Ascending aorta (tissue), 2 donors: ENCODE measurements around the gene OPRM1. TPM values are rescaled to one million over a fixed set of nuclear protein-coding genes. Genes with fewer than 3 reads are reported as not detected.

Source experiments
- DNase-seq, 2 donors: peaks; one replicate each; pipeline ENCODE4 v3.0.0-alpha.2; 2019; ENCODE audit warnings: low spot score in 2 of 2
- H3K27ac ChIP-seq, 2 donors: fragments of 200-600 bp; sonication (generic); one replicate each; pipeline ENCODE4 v1.5.1; 2016 to 2017; ENCODE audit warnings: mild to moderate bottlenecking in 1 of 2
- H3K27me3 ChIP-seq: fragments of 200-600 bp; sonication (generic); one replicate; pipeline ENCODE4 v1.5.1; 2017
- H3K36me3 ChIP-seq, 2 donors: fragments of 200-600 bp; sonication (generic); one replicate each; pipeline ENCODE4 v1.5.1; 2016
- H3K4me1 ChIP-seq, 2 donors: fragments of 200-600 bp; sonication (generic); one replicate each; pipeline ENCODE4 v1.5.1; 2016 to 2017; ENCODE audit warnings: mild to moderate bottlenecking in 1 of 2
- H3K4me3 ChIP-seq, 2 donors: fragments of 200-600 bp; sonication (generic); one replicate each; pipeline ENCODE4 v1.5.1; 2016 to 2017; ENCODE audit warnings: mild to moderate bottlenecking in 1 of 2
- H3K9me3 ChIP-seq, 2 donors: fragments of 200-600 bp; sonication (generic); one replicate each; pipeline ENCODE4 v1.5.1; 2016
- intact Hi-C: fragments of 100-400 bp; cut with DNase I; formaldehyde crosslinking; loops from one replicate; pipeline ENCODE4 v1.15.1; 2023
- total RNA-seq: library from RNA; depleted of rRNA; stranded (reverse); fragments of >200 nt; gene quantifications from one replicate; pipeline ENCODE4 v1.1.0, GENCODE V29; 2016
- TF ChIP-seq, protein P1 (sequence below), 3 experiments: fragments of 200-600 bp in 2 of 3; fragments of 450-650 bp in 1 of 3; sonication (generic) in 2 of 3; IDR thresholded peaks; one replicate each; pipeline ENCODE4 v1.5.1; 2016 to 2019; ENCODE audit warnings: antibody characterized with exemption in 3 of 3, mild to moderate bottlenecking in 1 of 3, moderate library complexity in 1 of 3

OPRM1 gene
- total RNA-seq, 1 donor from 2014 or later: not detected

DNA sequence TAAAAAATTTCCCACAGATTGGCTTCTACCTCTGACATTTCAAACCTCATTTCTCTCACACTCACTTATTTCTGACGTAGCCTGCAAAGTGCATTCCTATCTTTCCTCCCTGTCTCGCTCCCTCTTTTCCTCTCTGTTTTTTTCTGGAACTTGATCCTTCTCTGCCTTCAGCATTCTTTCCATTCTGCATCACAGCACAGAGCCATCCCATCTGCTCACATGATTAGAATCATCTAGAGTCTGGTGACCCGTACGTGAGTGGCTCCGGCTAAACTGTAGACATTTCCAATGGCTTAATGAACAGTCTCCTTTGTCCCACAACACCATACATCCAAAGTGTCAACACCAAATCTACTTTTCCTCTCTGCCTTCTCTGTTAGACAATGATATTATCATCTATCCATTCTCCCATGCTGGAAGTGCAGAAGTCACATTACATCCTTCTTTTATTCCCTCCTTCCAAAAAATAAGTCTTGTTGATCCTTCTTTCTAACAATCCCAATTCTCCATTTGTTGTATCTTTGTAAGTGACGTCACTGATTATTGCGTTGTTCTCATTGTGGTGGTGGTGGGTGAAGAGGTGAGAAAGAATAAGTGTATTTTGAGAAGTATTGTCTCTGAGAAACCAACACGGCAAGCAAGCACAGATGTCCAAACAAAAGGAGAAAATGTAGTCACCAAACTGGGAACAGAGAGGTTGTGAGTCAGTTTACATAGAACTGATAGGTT is 41.6 kb downstream of the OPRM1 start:
- Histone ChIP-seq H3K27me3 (no peaks in the 10 kb centered on the region), H3K4me1 (no peaks in the 10 kb centered on the region), H3K4me3 (no peak overlapping the region), H3K27ac (no peak overlapping the region), H3K36me3 (no peaks in the 10 kb centered on the region), H3K9me3 (no peaks in the 10 kb centered on the region)
- DNase-seq: no peak
- TF ChIP-seq, protein P1, sequence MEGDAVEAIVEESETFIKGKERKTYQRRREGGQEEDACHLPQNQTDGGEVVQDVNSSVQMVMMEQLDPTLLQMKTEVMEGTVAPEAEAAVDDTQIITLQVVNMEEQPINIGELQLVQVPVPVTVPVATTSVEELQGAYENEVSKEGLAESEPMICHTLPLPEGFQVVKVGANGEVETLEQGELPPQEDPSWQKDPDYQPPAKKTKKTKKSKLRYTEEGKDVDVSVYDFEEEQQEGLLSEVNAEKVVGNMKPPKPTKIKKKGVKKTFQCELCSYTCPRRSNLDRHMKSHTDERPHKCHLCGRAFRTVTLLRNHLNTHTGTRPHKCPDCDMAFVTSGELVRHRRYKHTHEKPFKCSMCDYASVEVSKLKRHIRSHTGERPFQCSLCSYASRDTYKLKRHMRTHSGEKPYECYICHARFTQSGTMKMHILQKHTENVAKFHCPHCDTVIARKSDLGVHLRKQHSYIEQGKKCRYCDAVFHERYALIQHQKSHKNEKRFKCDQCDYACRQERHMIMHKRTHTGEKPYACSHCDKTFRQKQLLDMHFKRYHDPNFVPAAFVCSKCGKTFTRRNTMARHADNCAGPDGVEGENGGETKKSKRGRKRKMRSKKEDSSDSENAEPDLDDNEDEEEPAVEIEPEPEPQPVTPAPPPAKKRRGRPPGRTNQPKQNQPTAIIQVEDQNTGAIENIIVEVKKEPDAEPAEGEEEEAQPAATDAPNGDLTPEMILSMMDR (IDR thresholded peaks at IDR 0.05): no peak
- intact Hi-C loops: no loop called here

DNA sequence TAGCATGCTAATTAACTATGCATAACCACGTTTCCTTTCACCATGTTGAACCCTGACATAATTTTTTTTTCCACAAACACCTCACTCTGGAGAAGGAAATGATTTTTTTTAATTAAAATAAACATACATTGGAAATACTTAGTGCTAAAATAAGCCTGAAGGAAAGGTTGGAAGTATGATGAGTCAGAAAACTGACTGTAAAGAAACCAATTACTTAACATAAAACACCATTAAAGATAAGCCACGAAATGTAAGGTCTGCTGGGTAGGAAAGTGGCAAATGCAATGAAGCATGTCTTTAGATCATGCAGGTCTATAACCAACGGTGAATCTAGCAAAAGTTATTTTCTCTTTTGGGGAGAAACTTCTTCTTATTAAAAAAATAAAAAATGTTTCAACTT is 47.5 kb downstream of the OPRM1 start:
- intact Hi-C loops: no loop called here
- no peaks in the 10 kb centered on the region for H3K9me3 ChIP-seq
- no peak for DNase-seq
- no peak overlapping the region for H3K27ac ChIP-seq
- H3K36me3 ChIP-seq: no peaks in the 10 kb centered on the region
- TF ChIP-seq, protein P1 (IDR thresholded peaks at IDR 0.05): no peak
- no peaks in the 10 kb centered on the region for H3K27me3 ChIP-seq
- H3K4me1 ChIP-seq: no peaks in the 10 kb centered on the region
- no peak overlapping the region for H3K4me3 ChIP-seq

DNA sequence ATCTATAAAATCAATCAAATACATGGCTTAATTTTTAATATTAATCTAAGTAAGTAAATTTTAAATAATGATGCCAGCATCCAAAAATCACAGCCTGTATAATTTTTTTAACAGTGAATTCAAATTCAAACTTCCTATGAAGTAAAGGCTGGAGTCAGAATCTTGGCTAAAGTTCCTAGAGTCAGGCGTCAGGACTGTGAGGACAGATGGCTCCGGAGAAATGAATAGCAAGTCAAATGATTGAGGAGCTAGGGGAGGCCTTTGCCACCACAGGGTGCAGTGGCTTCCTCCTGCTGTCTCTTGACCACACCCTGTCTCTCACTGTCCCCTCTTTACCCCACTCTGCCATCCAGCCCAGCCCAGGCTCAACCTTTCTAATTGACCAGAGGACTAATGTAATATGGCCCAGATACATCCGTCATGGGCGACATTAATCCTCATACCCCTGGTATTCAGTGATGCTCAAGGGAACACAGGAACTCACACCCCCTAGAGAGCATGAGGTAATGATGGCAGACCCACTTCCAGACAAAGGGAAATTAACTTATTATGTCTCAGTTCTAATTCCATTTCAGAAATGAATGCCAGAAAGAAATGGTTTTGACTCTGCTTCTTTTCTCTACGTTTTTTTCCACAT is 53.4 kb downstream of the OPRM1 start:
- intact Hi-C loops: no loop called here
- H3K27me3 ChIP-seq: no peaks in the 10 kb centered on the region
- no peak overlapping the region for H3K27ac ChIP-seq
- no peaks in the 10 kb centered on the region for H3K9me3 ChIP-seq
- no peak for DNase-seq
- no peaks in the 10 kb centered on the region for H3K36me3 ChIP-seq
- TF ChIP-seq, protein P1 (IDR thresholded peaks at IDR 0.05): no peak
- no peaks in the 10 kb centered on the region for H3K4me1 ChIP-seq
- H3K4me3 ChIP-seq: no peak overlapping the region

DNA sequence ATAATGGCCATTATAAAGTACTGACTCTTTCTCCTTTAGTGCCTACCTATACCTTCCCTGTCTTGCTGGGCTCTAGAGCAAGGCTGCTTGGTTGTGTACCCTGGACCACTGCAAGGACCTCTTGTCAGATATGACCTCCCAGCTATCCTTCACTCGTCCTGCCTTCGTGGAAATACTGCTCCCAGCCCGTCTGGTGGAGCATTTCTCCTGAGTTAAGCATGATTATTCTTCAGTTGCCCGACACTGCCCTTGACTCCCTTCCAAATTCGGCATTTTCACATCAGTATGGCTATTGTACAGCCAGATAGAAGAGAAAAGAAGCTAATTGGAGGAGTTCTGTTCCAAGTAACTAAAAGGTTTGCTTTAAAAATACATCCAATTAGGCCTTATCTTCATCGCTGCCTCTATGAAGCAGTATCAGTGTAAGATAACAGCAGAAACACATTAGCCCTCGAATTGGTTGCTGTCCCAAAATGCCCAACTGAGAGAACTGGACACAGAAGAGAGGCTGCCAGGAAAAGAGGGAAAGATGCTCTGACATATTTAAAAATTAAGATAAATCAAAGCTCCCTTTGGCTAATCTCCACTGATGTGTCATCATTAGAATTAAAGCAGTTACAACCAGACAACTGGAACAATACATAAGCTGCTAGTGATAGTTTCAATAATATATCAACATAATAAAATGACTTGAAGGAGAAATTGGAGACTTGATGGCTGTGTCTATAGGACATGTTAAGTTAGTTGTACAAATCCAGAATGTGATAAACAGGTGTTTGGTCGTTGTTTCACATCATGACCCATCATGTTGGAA is 54.4 kb downstream of the OPRM1 start:
- TF ChIP-seq, protein P1 (IDR thresholded peaks at IDR 0.05): no peak
- intact Hi-C loops: no loop called here
- no peaks in the 10 kb centered on the region for H3K27me3 ChIP-seq

DNA sequence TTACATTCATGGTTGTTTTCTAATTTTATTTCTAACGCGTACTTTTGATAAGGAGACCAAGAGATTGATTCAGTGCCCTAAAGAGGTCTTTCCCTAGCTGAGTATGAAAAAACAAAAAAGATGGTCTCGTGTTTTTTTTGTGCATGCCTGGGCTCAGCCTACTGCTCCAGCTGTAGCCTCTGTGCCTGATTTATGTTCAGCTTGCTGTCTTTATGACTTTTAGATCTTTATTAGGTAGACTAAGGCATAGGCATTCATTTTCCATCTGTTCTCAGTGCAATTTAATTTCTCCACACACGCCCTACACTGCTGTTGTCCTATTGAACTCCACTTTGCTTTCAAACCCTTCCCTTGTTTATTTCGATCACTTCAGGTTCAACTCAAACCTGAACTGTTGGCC is 56.5 kb downstream of the OPRM1 start:
- TF ChIP-seq, protein P1 (IDR thresholded peaks at IDR 0.05): no peak
- no peaks in the 10 kb centered on the region for H3K9me3 ChIP-seq
- no peaks in the 10 kb centered on the region for H3K36me3 ChIP-seq
- no peak overlapping the region for H3K4me3 ChIP-seq
- H3K4me1 ChIP-seq: no peaks in the 10 kb centered on the region
- H3K27me3 ChIP-seq: no peaks in the 10 kb centered on the region
- intact Hi-C loops: no loop called here
- DNase-seq: no peak
- no peak overlapping the region for H3K27ac ChIP-seq

More for the DNA sequence above, 54.4 kb downstream of the OPRM1 start:
- Histone ChIP-seq H3K4me3 (no peak overlapping the region), H3K36me3 (no peaks in the 10 kb centered on the region), H3K27ac (no peak overlapping the region), H3K4me1 (no peaks in the 10 kb centered on the region), H3K9me3 (no peaks in the 10 kb centered on the region)
- DNase-seq: no peak
